Tibial nerve (tissue), 4 donors: Measurements from ENCODE around the gene ARHGAP27.

ENCODE experiments used
- EP300 ChIP-seq, 2 donors: sonication (generic); formaldehyde crosslinking; IDR thresholded peaks; one replicate each; pipeline ENCODE4 v1.6.1; 2017; ENCODE audit warnings: antibody characterized with exemption in 2 of 2, mild to moderate bottlenecking in 1 of 2
- POLR2A ChIP-seq, 2 donors: fragments of 450-650 bp; IDR thresholded peaks; one replicate each; pipeline ENCODE4 v1.6.1; 2017; ENCODE audit warnings: antibody characterized with exemption in 2 of 2, mild to moderate bottlenecking in 2 of 2, moderate library complexity in 2 of 2
- TF ChIP-seq, protein P1 (sequence below), 5 experiments: fragments of 200-600 bp in 3 of 5; fragments of 450-650 bp in 2 of 5; sonication (generic) in 3 of 5; IDR thresholded peaks; one replicate each; pipeline ENCODE4 v1.5.1; 2016 to 2019; ENCODE audit warnings: antibody characterized with exemption in 5 of 5, mild to moderate bottlenecking in 3 of 5, moderate library complexity in 2 of 5

DNA sequence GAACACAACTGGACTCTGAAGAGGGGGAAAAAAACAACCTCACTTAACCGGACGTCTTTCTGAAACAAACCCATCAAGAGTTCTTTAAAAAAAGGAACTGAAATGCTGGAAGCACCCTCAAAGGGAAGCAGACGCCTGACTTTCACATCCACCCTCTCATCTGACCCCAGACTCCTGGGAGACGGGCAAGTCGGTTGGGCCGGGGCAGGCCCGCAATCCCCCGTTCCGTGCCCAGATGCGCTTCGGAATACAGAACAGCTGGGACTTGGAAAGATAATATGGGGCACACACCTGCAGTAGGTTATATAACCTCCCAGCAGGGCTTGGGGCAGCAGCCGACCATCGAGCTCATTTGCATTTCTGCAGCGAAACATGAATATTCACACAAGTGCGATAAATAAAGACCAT lies 3.7 kb downstream of the ARHGAP27 start:
- TF ChIP-seq, protein P1, sequence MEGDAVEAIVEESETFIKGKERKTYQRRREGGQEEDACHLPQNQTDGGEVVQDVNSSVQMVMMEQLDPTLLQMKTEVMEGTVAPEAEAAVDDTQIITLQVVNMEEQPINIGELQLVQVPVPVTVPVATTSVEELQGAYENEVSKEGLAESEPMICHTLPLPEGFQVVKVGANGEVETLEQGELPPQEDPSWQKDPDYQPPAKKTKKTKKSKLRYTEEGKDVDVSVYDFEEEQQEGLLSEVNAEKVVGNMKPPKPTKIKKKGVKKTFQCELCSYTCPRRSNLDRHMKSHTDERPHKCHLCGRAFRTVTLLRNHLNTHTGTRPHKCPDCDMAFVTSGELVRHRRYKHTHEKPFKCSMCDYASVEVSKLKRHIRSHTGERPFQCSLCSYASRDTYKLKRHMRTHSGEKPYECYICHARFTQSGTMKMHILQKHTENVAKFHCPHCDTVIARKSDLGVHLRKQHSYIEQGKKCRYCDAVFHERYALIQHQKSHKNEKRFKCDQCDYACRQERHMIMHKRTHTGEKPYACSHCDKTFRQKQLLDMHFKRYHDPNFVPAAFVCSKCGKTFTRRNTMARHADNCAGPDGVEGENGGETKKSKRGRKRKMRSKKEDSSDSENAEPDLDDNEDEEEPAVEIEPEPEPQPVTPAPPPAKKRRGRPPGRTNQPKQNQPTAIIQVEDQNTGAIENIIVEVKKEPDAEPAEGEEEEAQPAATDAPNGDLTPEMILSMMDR (IDR thresholded peaks at IDR 0.05) = no peak
- no peak for TF ChIP-seq POLR2A (IDR thresholded peaks at IDR 0.05)
- TF ChIP-seq EP300 (IDR thresholded peaks at IDR 0.05) = no peak
